Spleen (tissue), 11 donors: Measurements from ENCODE around the gene SLC9A6. TPM values are rescaled to one million over a fixed set of nuclear protein-coding genes. Genes with fewer than 3 reads are reported as not detected.

Experiments used
- DNase-seq: peaks from one replicate; pipeline ENCODE4 v3.0.0-alpha.2; 2020
- H3K27ac ChIP-seq, 8 donors: fragments of 200-600 bp; sonication (generic) in 7 of 8; 1 replicate in 4 of 8; 2 replicates in 4 of 8; pipeline versions ENCODE4 v1.5.0 to v1.8.0; 2016 to 2021; ENCODE audit warnings: inconsistent platforms in 4 of 8, mild to moderate bottlenecking in 4 of 8, moderate library complexity in 1 of 8
- H3K27me3 ChIP-seq, 7 donors: fragments of 200-600 bp; sonication (generic) in 6 of 7; replicated peaks in 1 of 7; 1 replicate in 4 of 7; 2 replicates in 3 of 7; pipeline versions ENCODE4 v1.5.0 to v1.8.0; 2016 to 2021; ENCODE audit warnings: inconsistent platforms in 3 of 7, mild to moderate bottlenecking in 1 of 7
- H3K36me3 ChIP-seq, 6 donors: fragments of 200-600 bp; sonication (generic) in 5 of 6; 1 replicate in 4 of 6; 2 replicates in 2 of 6; pipeline versions ENCODE4 v1.5.0 to v1.8.0; 2016 to 2021; ENCODE audit warnings: inconsistent platforms in 2 of 6
- H3K4me1 ChIP-seq, 6 donors: fragments of 200-600 bp; sonication (generic) in 5 of 6; 1 replicate in 3 of 6; 2 replicates in 3 of 6; pipeline versions ENCODE4 v1.5.0 to v1.8.0; 2016 to 2021; ENCODE audit warnings: inconsistent platforms in 3 of 6
- H3K4me3 ChIP-seq, 8 donors: fragments of 200-600 bp; sonication (generic) in 7 of 8; 1 replicate in 4 of 8; 2 replicates in 4 of 8; pipeline versions ENCODE4 v1.5.0 to v1.8.0; 2016 to 2021; ENCODE audit warnings: inconsistent platforms in 4 of 8, mild to moderate bottlenecking in 4 of 8, moderate library complexity in 2 of 8
- H3K9me3 ChIP-seq, 8 donors: fragments of 200-600 bp; sonication (generic) in 7 of 8; 1 replicate in 4 of 8; 2 replicates in 4 of 8; pipeline versions ENCODE4 v1.5.0 to v1.8.0; 2016 to 2021; ENCODE audit warnings: inconsistent platforms in 4 of 8
- CTCF ChIP-seq, 11 experiments: fragments of 200-600 bp in 7 of 11; fragments of 450-650 bp in 4 of 11; sonication (generic) in 4 of 11; IDR thresholded peaks in 8 of 11; conservative IDR thresholded peaks in 3 of 11; 1 replicate in 7 of 11; 2 replicates in 4 of 11; pipeline versions ENCODE4 v1.4.0 to v1.8.0; 2016 to 2021; ENCODE audit warnings: antibody characterized with exemption in 11 of 11, inconsistent platforms in 4 of 11, mild to moderate bottlenecking in 1 of 11
- POLR2A ChIP-seq, 3 donors: fragments of 450-650 bp; IDR thresholded peaks; one replicate each; pipeline ENCODE4 v1.5.1; 2017; ENCODE audit warnings: antibody characterized with exemption in 3 of 3, mild to moderate bottlenecking in 1 of 3
- POLR2AphosphoS5 ChIP-seq, 3 donors: sonication (generic); formaldehyde crosslinking; IDR thresholded peaks; one replicate each; pipeline ENCODE4 v1.5.1; 2017; ENCODE audit warnings: antibody characterized with exemption in 3 of 3
- WGBS, 5 donors: extraction: QIAGEN DNeasy Blood & Tissue Kit in 3 of 5; methylation state at CpG; one replicate each; pipeline versions ENCODE4 v1.1.5 to v1.1.7; 2013 to 2018; 5-methylcytosine and 5-hydroxymethylcytosine counted together
- intact Hi-C: fragments of 100-400 bp; cut with DNase I; formaldehyde crosslinking; loops from one replicate; pipeline ENCODE4 v1.15.0; 2023; ENCODE audit warnings: low total_unique reads
- polyA plus RNA-seq, 3 donors: library from polyadenylated mRNA; stranded (reverse); fragments of 200-250 nt; gene quantifications; one replicate each; pipeline ENCODE4 v1.2.1, GENCODE V29; 2013
- total RNA-seq, 7 donors: library from RNA; depleted of rRNA in 3 of 7; stranded (reverse); fragments of >200 nt in 3 of 7; fragmentation: NEBNext Ultra II Directional in 4 of 7; extraction: Animal tissue kit (Norgen Biotek cat#: 25700) in 4 of 7; gene quantifications; one replicate each; pipeline versions ENCODE4 v1.1.0 to v1.2.1, GENCODE V29; 2016 to 2021
- donor health status: healthy with polysubstance abuse.
- donor health status: DM: no; HTN: no; CAD: no; lungs with moderate emphysema.
- donor health status: DM: no; HTN: no; CAD: no.
- donor health status: Bipolar disorder and iron deficiency.
- donor health status: healthy.
- donor health status: DM: no; HTN: no; CAD: no.
- donor health status: DM: yes; HTN: yes; CAD: no.

The SLC9A6 gene
- total and polyA plus RNA-seq, 10 donors: 6.2 to 19.9 (median 13.3) TPM

- TF ChIP-seq POLR2AphosphoS5 (IDR thresholded peaks at IDR 0.05): no peak
- no peak for TF ChIP-seq CTCF (IDR thresholded peaks at IDR 0.05 in 8 of 11, conservative IDR thresholded peaks at IDR 0.05 in 3 of 11)
- TF ChIP-seq POLR2A (IDR thresholded peaks at IDR 0.05): no peak
- DNase-seq: no peak
- intact Hi-C loops: no loop called here
- no peak overlapping the region for H3K4me3 ChIP-seq
- no peak overlapping the region for H3K27ac ChIP-seq
- H3K9me3 ChIP-seq: no peaks in the 10 kb centered on the region
- H3K4me1 ChIP-seq: no peaks in the 10 kb centered on the region
- H3K36me3 ChIP-seq: peaks cover 0 to 30% (median 0%) of the 10 kb centered on the region in 6 donors
- H3K27me3 ChIP-seq: no peaks in the 10 kb centered on the region
Observed at GRCh38 chrX:136039485-136039884, 54.2 kb downstream of the SLC9A6 start.

- H3K9me3 ChIP-seq: no peaks in the 10 kb centered on the region
- H3K36me3 ChIP-seq: peaks cover 0 to 35% (median 0%) of the 10 kb centered on the region in 6 donors
- intact Hi-C loops: no loop called here
- DNase-seq: no peak
- H3K4me1 ChIP-seq: no peaks in the 10 kb centered on the region
- H3K27me3 ChIP-seq: no peaks in the 10 kb centered on the region
- no peak overlapping the region for H3K4me3 ChIP-seq
- WGBS, 5 donors: 76 to 98% (median 85%) methylated on average over 7 of the region's 7 CpGs
- no peak overlapping the region for H3K27ac ChIP-seq
- TF ChIP-seq POLR2AphosphoS5 (IDR thresholded peaks at IDR 0.05) (no peak), POLR2A (IDR thresholded peaks at IDR 0.05) (no peak), CTCF (IDR thresholded peaks at IDR 0.05 in 8 of 11, conservative IDR thresholded peaks at IDR 0.05 in 3 of 11) (no peak)
Observed at GRCh38 chrX:136039968-136040367, 54.7 kb downstream of the SLC9A6 start.

- no peak overlapping the region for H3K27ac ChIP-seq
- H3K9me3 ChIP-seq: no peaks in the 10 kb centered on the region
- no peak overlapping the region for H3K4me3 ChIP-seq
- intact Hi-C loops: no loop called here
- no peak for TF ChIP-seq POLR2AphosphoS5 (IDR thresholded peaks at IDR 0.05)
- no peak for TF ChIP-seq POLR2A (IDR thresholded peaks at IDR 0.05)
- TF ChIP-seq CTCF (IDR thresholded peaks at IDR 0.05 in 8 of 11, conservative IDR thresholded peaks at IDR 0.05 in 3 of 11): no peak
- no peaks in the 10 kb centered on the region for H3K4me1 ChIP-seq
- DNase-seq: no peak
- H3K27me3 ChIP-seq: no peaks in the 10 kb centered on the region
- peaks cover 0 to 45% (median 0%) of the 10 kb centered on the region in 6 donors for H3K36me3 ChIP-seq
- WGBS, 5 donors: 79 to 100% (median 93%) methylated on average over 3 to 7 of the region's 7 CpGs
Observed at GRCh38 chrX:136041254-136041812, 56.1 kb downstream of the SLC9A6 start.

DNA sequence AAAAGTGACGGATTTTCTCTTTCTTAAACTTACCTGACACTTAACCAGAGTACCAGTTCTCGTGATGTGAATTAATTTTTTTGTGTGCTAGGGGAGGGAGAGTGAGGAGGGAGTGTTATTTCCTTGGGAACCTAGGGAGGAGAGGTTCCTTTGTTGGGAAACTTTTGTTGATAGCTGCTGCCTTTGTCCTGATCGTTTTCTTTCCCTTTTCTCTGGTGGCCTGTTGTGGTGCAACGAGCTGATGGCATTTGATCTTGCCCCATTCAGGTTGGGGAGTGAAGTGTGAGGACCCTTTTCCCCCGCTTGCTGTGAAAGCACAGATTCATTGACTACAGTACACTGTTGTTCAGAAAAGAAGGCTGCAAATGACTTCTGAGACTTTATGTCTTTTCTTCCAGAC, 59.8 kb downstream of the SLC9A6 start:
- 70 to 91% (median 79%) methylated on average over 5 of the region's 5 CpGs for WGBS, 5 donors
- no peak overlapping the region for H3K4me3 ChIP-seq
- no peak for DNase-seq
- H3K27ac ChIP-seq: no peak overlapping the region
- TF ChIP-seq POLR2AphosphoS5 (IDR thresholded peaks at IDR 0.05) (no peak), CTCF (IDR thresholded peaks at IDR 0.05 in 8 of 11, conservative IDR thresholded peaks at IDR 0.05 in 3 of 11) (no peak), POLR2A (IDR thresholded peaks at IDR 0.05) (no peak)
- H3K9me3 ChIP-seq: no peaks in the 10 kb centered on the region
- H3K36me3 ChIP-seq: peaks cover 0 to 40% (median 0%) of the 10 kb centered on the region in 6 donors
- intact Hi-C loops: no loop called here
- H3K4me1 ChIP-seq: no peaks in the 10 kb centered on the region
- H3K27me3 ChIP-seq: no peaks in the 10 kb centered on the region
